Measurements from ENCODE around the gene FAM222B. TPM values are rescaled to one million over a fixed set of nuclear protein-coding genes. Genes with fewer than 3 reads are reported as not detected.

Gene FAM222B
- total and polyA plus RNA-seq, 2 donors (not counting 1 experiment from before 2014, with no cell fraction given): 10.8 to 23.1 TPM

- no peak overlapping the region for H3K9ac ChIP-seq (ENCODE audit: low read length)
- H4K20me1 ChIP-seq (ENCODE audit: control insufficient read depth, insufficient read depth, low read length, poor library complexity, severe bottlenecking): no peaks in the 10 kb centered on the region
- H3K27me3 ChIP-seq (replicated peaks in 1 of 4; ENCODE audit: control extremely low read depth in 1 of 4, control insufficient read depth in 3 of 4, insufficient read depth in 4 of 4, low read length in 3 of 4): no peaks in the 10 kb centered on the region
- H3K4me3 ChIP-seq (ENCODE audit: control extremely low read depth in 1 of 5, extremely low read depth in 1 of 5, insufficient read depth in 1 of 5, low read depth in 2 of 5, low read length in 4 of 5): no peak overlapping the region
- DNase-seq: no peak
- peaks cover 0 to 11% (median 0%) of the 10 kb centered on the region in 3 donors for H3K9me3 ChIP-seq (ENCODE audit: control extremely low read depth in 1 of 3, control insufficient read depth in 2 of 3, insufficient read depth in 1 of 3, low read length in 2 of 3)
- Mint-ChIP-seq H3K27me3 (no peaks in the 10 kb centered on the region), H3K9me3 (ENCODE audit: insufficient read depth) (no peaks in the 10 kb centered on the region), H3K4me1 (peaks cover 62% of the 10 kb centered on the region), H3K4me3 (peak overlapping the region; percentile 13), H3K27ac (peak overlapping the region; percentile 61)
- peaks cover 57 to 60% of the 10 kb centered on the region in 2 donors for H3K4me1 ChIP-seq (ENCODE audit: control insufficient read depth in 2 of 2, insufficient read depth in 2 of 2, low read length in 2 of 2)
- H2AFZ ChIP-seq (ENCODE audit: insufficient read depth, low read depth, low read length, poor library complexity, severe bottlenecking): no peak overlapping the region
- H3K4me2 ChIP-seq (replicated peaks; ENCODE audit: low read depth, low read length, poor library complexity, severe bottlenecking): peak overlapping the region; percentile 2
- H3K79me2 ChIP-seq (ENCODE audit: control insufficient read depth, insufficient read depth, low read length): peaks cover 55% of the 10 kb centered on the region
- H3K36me3 ChIP-seq (replicated peaks in 1 of 2; ENCODE audit: control extremely low read depth in 1 of 2, control insufficient read depth in 1 of 2, extremely low read depth in 1 of 2, insufficient read depth in 2 of 2, low read length in 1 of 2): peaks cover 0 to 11% of the 10 kb centered on the region in 2 experiments
- whole genome bisulfite sequencing (ENCODE audit: insufficient coverage): 86% methylated on average over 8 of the region's 10 CpGs
- ChIA-PET POLR2A (interaction anchor here (0.6 to 13.3 kb wide), 2 partner anchors 10 to 13 kb away, joined by 4 to 511 read pairs; partner anchors contain the start of gene TRAF4), CTCF (interaction anchor here (1.3 to 1.6 kb wide), 3 partner anchors 8 to 15 kb away, joined by 3 to 14 read pairs (median 10); partner anchors contain the start of genes RPL23A and TLCD1)
- no peak for TF ChIP-seq CTCF (IDR thresholded peaks at IDR 0.05)
- TF ChIP-seq EZH2 (IDR thresholded peaks at IDR 0.05; ENCODE audit: borderline replicate concordance, insufficient read depth, low read depth, low read length, poor library complexity, severe bottlenecking): no peak
- intact Hi-C loops (cut with micrococcal nuclease): no loop called here
- no peak for ATAC-seq (ENCODE audit: low read depth)
- no peak overlapping the region for H3K27ac ChIP-seq (ENCODE audit: low read length in 2 of 2)
Observed at GRCh38 chr17:28734712-28735241, 107.8 kb downstream of the FAM222B start.

- no peak for ATAC-seq (ENCODE audit: low read depth)
- no peaks in the 10 kb centered on the region for H3K9me3 Mint-ChIP-seq (ENCODE audit: insufficient read depth)
- H3K27ac ChIP-seq (ENCODE audit: low read length in 2 of 2): peak overlapping the region in 1 of 2 donors; percentile 36
- DNase-seq: no peak
- H3K4me3 Mint-ChIP-seq: no peak overlapping the region
- no peaks in the 10 kb centered on the region for H4K20me1 ChIP-seq (ENCODE audit: control insufficient read depth, insufficient read depth, low read length, poor library complexity, severe bottlenecking)
- peaks cover 51 to 57% of the 10 kb centered on the region in 2 donors for H3K4me1 ChIP-seq (ENCODE audit: control insufficient read depth in 2 of 2, insufficient read depth in 2 of 2, low read length in 2 of 2)
- ChIA-PET POLR2A (interaction anchor here (13.3 kb wide), 1 partner anchor 11 kb away, joined by 511 read pairs; the partner anchor contains the start of gene TRAF4), CTCF (interaction anchor here (15.9 kb wide), 1 partner anchor 13 kb away, joined by 1020 read pairs; the partner anchor contains the start of gene TRAF4)
- H3K27me3 Mint-ChIP-seq: no peaks in the 10 kb centered on the region
- peaks cover 0 to 11% of the 10 kb centered on the region in 2 experiments for H3K36me3 ChIP-seq (replicated peaks in 1 of 2; ENCODE audit: control extremely low read depth in 1 of 2, control insufficient read depth in 1 of 2, extremely low read depth in 1 of 2, insufficient read depth in 2 of 2, low read length in 1 of 2)
- H3K9me3 ChIP-seq (ENCODE audit: control extremely low read depth in 1 of 3, control insufficient read depth in 2 of 3, insufficient read depth in 1 of 3, low read length in 2 of 3): peaks cover 0 to 11% (median 0%) of the 10 kb centered on the region in 3 donors
- no peak overlapping the region for H3K9ac ChIP-seq (ENCODE audit: low read length)
- no peak overlapping the region for H2AFZ ChIP-seq (ENCODE audit: insufficient read depth, low read depth, low read length, poor library complexity, severe bottlenecking)
- peaks cover 61% of the 10 kb centered on the region for H3K4me1 Mint-ChIP-seq
- H3K4me3 ChIP-seq (ENCODE audit: control extremely low read depth in 1 of 5, extremely low read depth in 1 of 5, insufficient read depth in 1 of 5, low read depth in 2 of 5, low read length in 4 of 5): no peak overlapping the region
- H3K27me3 ChIP-seq (replicated peaks in 1 of 4; ENCODE audit: control extremely low read depth in 1 of 4, control insufficient read depth in 3 of 4, insufficient read depth in 4 of 4, low read length in 3 of 4): no peaks in the 10 kb centered on the region
- peaks cover 57% of the 10 kb centered on the region for H3K79me2 ChIP-seq (ENCODE audit: control insufficient read depth, insufficient read depth, low read length)
- H3K4me2 ChIP-seq (replicated peaks; ENCODE audit: low read depth, low read length, poor library complexity, severe bottlenecking): no peak overlapping the region
- no CpG with 5 or more reads among the region's 1 CpG for WGBS (ENCODE audit: insufficient coverage)
- intact Hi-C loops (cut with micrococcal nuclease): no loop called here
- peak overlapping the region; percentile 81 for H3K27ac Mint-ChIP-seq
- no peak for TF ChIP-seq EZH2 (IDR thresholded peaks at IDR 0.05; ENCODE audit: borderline replicate concordance, insufficient read depth, low read depth, low read length, poor library complexity, severe bottlenecking)
Observed at GRCh38 chr17:28733346-28733745, 109.2 kb downstream of the FAM222B start.
